ENCODE results near the gene LRRC61. TPM values are rescaled to one million over a fixed set of nuclear protein-coding genes. Genes with fewer than 3 reads are reported as not detected.
A peak's percentile ranks its signal among the peaks of the same experiment; 100 is the strongest.

LRRC61 gene
- total RNA-seq, 4 donors from 2014 or later = 7.1 to 25.1 (median 14.0) TPM

DNA sequence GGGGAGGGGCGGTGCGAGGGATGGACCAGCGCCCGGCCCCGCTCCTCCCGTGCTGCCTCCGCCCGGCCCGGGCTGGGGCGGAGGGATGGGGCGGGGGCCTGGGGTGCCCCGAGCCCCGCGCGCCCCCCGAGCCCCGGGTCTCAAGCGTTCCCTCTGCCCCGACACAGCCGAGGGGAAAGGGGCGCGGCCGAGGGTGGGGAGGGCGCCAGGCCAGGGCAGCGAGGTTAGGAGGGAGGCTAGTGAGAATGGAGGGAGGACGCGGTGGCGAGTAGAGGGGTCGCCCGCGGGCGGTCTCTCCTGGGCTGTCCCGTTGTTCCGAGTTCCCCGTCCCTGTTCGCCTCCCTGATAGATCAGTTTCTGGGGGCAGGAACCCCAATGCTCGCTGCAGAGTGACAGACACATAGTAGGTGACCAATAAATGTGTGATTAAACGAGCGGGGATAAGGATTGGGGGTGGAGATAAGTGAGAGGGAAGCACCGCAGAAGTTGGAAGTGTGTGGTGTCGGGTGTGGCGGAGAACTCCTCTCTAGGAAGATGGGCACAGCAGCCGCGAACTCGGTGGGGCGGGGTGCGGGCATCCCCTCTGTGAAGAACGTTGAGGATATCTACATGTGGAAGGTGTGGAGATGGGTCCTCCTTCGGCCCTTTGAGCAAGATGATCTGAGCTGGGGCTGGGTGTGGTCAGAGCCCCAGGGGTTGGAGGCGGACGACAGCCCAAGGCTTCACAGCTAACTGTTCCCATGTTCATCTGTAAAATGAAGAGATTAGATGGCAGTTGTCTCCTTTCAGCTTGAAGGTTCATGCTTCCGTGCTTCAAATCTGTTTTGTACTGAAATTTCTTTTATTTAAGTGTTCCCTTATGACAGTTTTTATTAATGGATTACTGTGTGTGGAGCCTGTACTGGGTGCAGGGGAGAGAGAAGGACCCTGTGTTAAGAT is 56.6 kb downstream of the LRRC61 start:
- peak overlapping the region; percentile 75 to 96 (median 94) for H3K27ac ChIP-seq
- H3K27me3 ChIP-seq = no peaks in the 10 kb centered on the region
- TF ChIP-seq POLR2A (IDR thresholded peaks at IDR 0.05) (no peak), EP300 (IDR thresholded peaks at IDR 0.05) (no peak), POLR2AphosphoS5 (IDR thresholded peaks at IDR 0.05) (no peak)
- TF ChIP-seq, protein P1, sequence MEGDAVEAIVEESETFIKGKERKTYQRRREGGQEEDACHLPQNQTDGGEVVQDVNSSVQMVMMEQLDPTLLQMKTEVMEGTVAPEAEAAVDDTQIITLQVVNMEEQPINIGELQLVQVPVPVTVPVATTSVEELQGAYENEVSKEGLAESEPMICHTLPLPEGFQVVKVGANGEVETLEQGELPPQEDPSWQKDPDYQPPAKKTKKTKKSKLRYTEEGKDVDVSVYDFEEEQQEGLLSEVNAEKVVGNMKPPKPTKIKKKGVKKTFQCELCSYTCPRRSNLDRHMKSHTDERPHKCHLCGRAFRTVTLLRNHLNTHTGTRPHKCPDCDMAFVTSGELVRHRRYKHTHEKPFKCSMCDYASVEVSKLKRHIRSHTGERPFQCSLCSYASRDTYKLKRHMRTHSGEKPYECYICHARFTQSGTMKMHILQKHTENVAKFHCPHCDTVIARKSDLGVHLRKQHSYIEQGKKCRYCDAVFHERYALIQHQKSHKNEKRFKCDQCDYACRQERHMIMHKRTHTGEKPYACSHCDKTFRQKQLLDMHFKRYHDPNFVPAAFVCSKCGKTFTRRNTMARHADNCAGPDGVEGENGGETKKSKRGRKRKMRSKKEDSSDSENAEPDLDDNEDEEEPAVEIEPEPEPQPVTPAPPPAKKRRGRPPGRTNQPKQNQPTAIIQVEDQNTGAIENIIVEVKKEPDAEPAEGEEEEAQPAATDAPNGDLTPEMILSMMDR (IDR thresholded peaks at IDR 0.05) = no peak
- peaks cover 0 to 6% of the 10 kb centered on the region in 2 donors for H3K36me3 ChIP-seq
- H3K4me3 ChIP-seq = peak overlapping the region; percentile 70 to 91
- H3K4me1 ChIP-seq = peaks cover 0 to 65% (median 9%) of the 10 kb centered on the region in 3 donors
- peak; percentile 53 for ATAC-seq
- 0 to 1% methylated on average over 13 to 14 of the region's 52 CpGs for WGBS, 2 donors (ENCODE audit: low coverage in 1 of 2)
- H3K9me3 ChIP-seq = no peaks in the 10 kb centered on the region

DNA sequence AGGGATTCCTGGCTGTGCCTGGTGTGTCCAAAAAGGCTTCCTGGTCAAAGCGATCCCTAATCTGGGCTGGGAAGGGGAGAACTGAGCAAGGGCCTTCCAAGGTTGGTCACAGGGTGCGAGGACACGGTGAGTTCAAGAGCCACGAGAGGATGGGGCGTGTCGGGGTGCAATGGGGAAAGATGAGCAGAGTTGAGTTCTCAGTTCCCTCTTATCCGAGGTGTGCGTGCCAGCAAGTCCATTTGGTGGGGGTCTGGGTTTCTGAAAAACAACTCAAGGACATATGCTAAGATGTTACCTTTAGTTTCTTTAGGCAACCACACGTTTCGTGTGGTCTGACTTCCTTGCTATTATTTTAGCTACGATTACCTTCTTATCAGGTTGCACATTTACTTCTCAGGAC is 57.3 kb downstream of the LRRC61 start:
- H3K27ac ChIP-seq = peak overlapping the region in 3 of 4 donors; percentile 94 to 96 (median 95)
- no peaks in the 10 kb centered on the region for H3K27me3 ChIP-seq
- TF ChIP-seq, protein P1 (IDR thresholded peaks at IDR 0.05) = no peak
- TF ChIP-seq POLR2A (IDR thresholded peaks at IDR 0.05) (no peak), POLR2AphosphoS5 (IDR thresholded peaks at IDR 0.05) (no peak), EP300 (IDR thresholded peaks at IDR 0.05) (no peak)
- no peaks in the 10 kb centered on the region for H3K36me3 ChIP-seq
- no peak for ATAC-seq
- H3K4me3 ChIP-seq = peak overlapping the region in 1 of 2 donors; percentile 91
- 63 to 82% methylated on average over 4 to 11 of the region's 11 CpGs for WGBS, 2 donors (ENCODE audit: low coverage in 1 of 2)
- no peaks in the 10 kb centered on the region for H3K9me3 ChIP-seq
- peaks cover 0 to 72% (median 9%) of the 10 kb centered on the region in 3 donors for H3K4me1 ChIP-seq

DNA sequence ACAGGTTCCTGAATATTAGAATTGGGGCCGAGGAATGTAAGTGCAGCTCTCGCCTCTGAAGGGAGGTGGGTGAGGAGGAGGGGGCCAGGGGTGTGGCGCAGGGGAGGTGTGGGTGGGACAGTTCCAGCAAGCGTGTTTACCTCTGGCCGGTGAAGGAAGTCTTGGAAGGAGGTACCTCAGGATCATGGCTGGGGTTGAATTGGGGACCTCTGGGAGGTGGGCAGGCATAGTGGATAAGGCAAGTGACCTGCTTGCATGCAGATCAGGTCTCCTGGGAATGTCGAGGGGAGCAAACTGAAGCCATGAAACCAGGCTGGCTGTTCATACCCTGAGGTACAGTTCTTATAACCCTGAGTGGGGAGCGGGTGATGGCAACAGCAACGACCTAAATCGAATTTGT is 57.9 kb downstream of the LRRC61 start:
- H3K27me3 ChIP-seq = no peaks in the 10 kb centered on the region
- ATAC-seq = no peak
- no peaks in the 10 kb centered on the region for H3K9me3 ChIP-seq
- no peaks in the 10 kb centered on the region for H3K36me3 ChIP-seq
- H3K4me3 ChIP-seq = no peak overlapping the region
- H3K27ac ChIP-seq = peak overlapping the region in 2 of 4 donors; percentile 11 to 96
- H3K4me1 ChIP-seq = peaks cover 0 to 77% (median 9%) of the 10 kb centered on the region in 3 donors
- no peak for TF ChIP-seq EP300 (IDR thresholded peaks at IDR 0.05)
- no peak for TF ChIP-seq POLR2AphosphoS5 (IDR thresholded peaks at IDR 0.05)
- no peak for TF ChIP-seq POLR2A (IDR thresholded peaks at IDR 0.05)
- TF ChIP-seq, protein P1 (IDR thresholded peaks at IDR 0.05) = no peak
- WGBS, 2 donors (ENCODE audit: low coverage in 1 of 2) = 97 to 100% methylated on average over 3 to 4 of the region's 9 CpGs

DNA sequence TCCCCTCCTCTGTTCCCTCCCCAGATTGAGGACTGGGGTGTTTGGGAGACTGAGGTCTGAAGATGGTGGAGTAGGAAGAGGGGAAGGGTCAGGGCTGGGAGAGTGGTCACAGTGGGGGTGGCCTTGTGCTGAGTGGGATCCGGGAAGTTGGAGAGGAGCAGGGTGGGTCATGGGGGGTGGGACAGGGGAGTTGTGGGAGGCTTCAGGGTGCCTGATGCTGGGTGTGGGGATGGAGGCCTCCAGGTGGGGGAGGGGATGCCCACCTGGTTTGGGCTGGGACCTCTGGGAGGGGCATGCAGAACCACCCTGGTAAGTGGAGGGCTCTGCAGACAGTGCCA is 58.6 kb downstream of the LRRC61 start:
- peak overlapping the region in 2 of 4 donors; percentile 19 to 20 for H3K27ac ChIP-seq
- H3K4me3 ChIP-seq = no peak overlapping the region
- no CpG with 5 or more reads among the region's 1 CpG for WGBS, 2 donors (ENCODE audit: low coverage in 1 of 2)
- no peaks in the 10 kb centered on the region for H3K27me3 ChIP-seq
- no peak for ATAC-seq
- H3K36me3 ChIP-seq = no peaks in the 10 kb centered on the region
- TF ChIP-seq POLR2A (IDR thresholded peaks at IDR 0.05) (no peak), EP300 (IDR thresholded peaks at IDR 0.05) (no peak)
- TF ChIP-seq, protein P1 (IDR thresholded peaks at IDR 0.05) = no peak
- no peaks in the 10 kb centered on the region for H3K9me3 ChIP-seq
- H3K4me1 ChIP-seq = peaks cover 0 to 77% (median 9%) of the 10 kb centered on the region in 3 donors

Data from gastroesophageal sphincter (tissue), 4 donors.